Activated CD8-positive, alpha-beta T cell treated with anti-CD3 and anti-CD28 coated beads for 36 hours (primary cell): ENCODE results near the gene DPF3. TPM values are rescaled to one million over a fixed set of nuclear protein-coding genes. Genes with fewer than 3 reads are reported as not detected.

ENCODE experiments used
- ATAC-seq: fragments of 200-7000 bp; cut with Tn5 transposase; one replicate; pipeline ENCODE4 v1.10.0; 2021; ENCODE audit warnings: mild to moderate bottlenecking, moderate library complexity
- CTCF ChIA-PET: fragments of 350-600 bp; sonication (Branson Sonifier 250); formaldehyde crosslinking; loops from one replicate; lab custom pipeline; 2021; ENCODE audit warnings: antibody characterized with exemption; lab: Charles Lee
- POLR2A ChIA-PET: fragments of 350-600 bp; sonication (Branson Sonifier 250); formaldehyde crosslinking; loops from one replicate; lab custom pipeline; 2021; ENCODE audit warnings: antibody characterized with exemption; lab: Charles Lee
- DNase-seq: peaks from one replicate; pipeline ENCODE4 v3.0.0-alpha.2; 2020
- H3K27ac Mint-ChIP-seq: one replicate; pipeline ENCODE4 v1.8.0; 2021; ENCODE audit warnings: mild to moderate bottlenecking, mixed read lengths
- H3K27me3 Mint-ChIP-seq: one replicate; pipeline ENCODE4 v1.8.0; 2021; ENCODE audit warnings: mixed read lengths
- H3K36me3 Mint-ChIP-seq: one replicate; pipeline ENCODE4 v1.8.0; 2021; ENCODE audit warnings: low read depth, mixed read lengths
- H3K4me1 Mint-ChIP-seq: one replicate; pipeline ENCODE4 v1.8.0; 2021; ENCODE audit warnings: low read depth, mixed read lengths
- H3K4me3 Mint-ChIP-seq: one replicate; pipeline ENCODE4 v1.8.0; 2021; ENCODE audit warnings: mild to moderate bottlenecking, moderate library complexity, mixed read lengths
- H3K9me3 Mint-ChIP-seq: one replicate; pipeline ENCODE4 v1.8.0; 2021; ENCODE audit warnings: mixed read lengths
- CTCF ChIP-seq: fragments of 200-600 bp; IDR thresholded peaks from one replicate; pipeline ENCODE4 v1.8.0; 2022; ENCODE audit warnings: antibody characterized with exemption, mild to moderate bottlenecking
- intact Hi-C: fragments of 100-400 bp; cut with micrococcal nuclease; formaldehyde crosslinking; loops from one replicate; pipeline ENCODE4 v1.10.0; 2022
- total RNA-seq, 2 experiments: library from RNA; stranded (reverse); gene quantifications; one replicate each; pipeline ENCODE4 v1.2.3, GENCODE V29; 2021

Gene DPF3
- total RNA-seq, 2 experiments from 2014 or later, result 0.13 to 0.54 TPM

GRCh38 chr14:72594099-72594901, 299.6 kb downstream of the DPF3 start:
- ChIA-PET CTCF (interaction anchor here (0.7 to 1.0 kb wide), 2 partner anchors 79 to 80 kb away, joined by 3 read pairs; no protein-coding TSS in a partner anchor), POLR2A (interaction anchor here (1.4 kb wide), 1 partner anchor 103 kb away, joined by 3 read pairs; no protein-coding TSS in a partner anchor)
- intact Hi-C loops, result loop anchor here (5.0 kb wide), 1 partner anchor 77 kb away; no protein-coding TSS in a partner anchor
- ATAC-seq (peak; percentile 93), DNase-seq (peak; percentile 73)
- Mint-ChIP-seq H3K4me1 (peaks cover 44% of the 10 kb centered on the region), H3K36me3 (no peaks in the 10 kb centered on the region), H3K9me3 (peaks cover 8% of the 10 kb centered on the region), H3K4me3 (no peak overlapping the region), H3K27me3 (peaks cover 42% of the 10 kb centered on the region), H3K27ac (peak overlapping the region; percentile 7)
- no peak for TF ChIP-seq CTCF

- H3K4me1 Mint-ChIP-seq, result peaks cover 44% of the 10 kb centered on the region
- peaks cover 8% of the 10 kb centered on the region for H3K9me3 Mint-ChIP-seq
- peaks cover 33% of the 10 kb centered on the region for H3K27me3 Mint-ChIP-seq
- CTCF ChIA-PET, result no interaction called here
- no peak overlapping the region for H3K27ac Mint-ChIP-seq
- no peaks in the 10 kb centered on the region for H3K36me3 Mint-ChIP-seq
- intact Hi-C loops, result loop anchor here (5.0 kb wide), 1 partner anchor 74 kb away; no protein-coding TSS in a partner anchor
- no peak for TF ChIP-seq CTCF
- H3K4me3 Mint-ChIP-seq, result no peak overlapping the region
- no peak for ATAC-seq
- POLR2A ChIA-PET, result no interaction called here
- no peak for DNase-seq
Measured at GRCh38 chr14:72591391-72591790, 302.5 kb downstream of the DPF3 start.

- DNase-seq, result peak; percentile 39
Measured at GRCh38 chr14:72590577-72590976, 303.3 kb downstream of the DPF3 start.

GRCh38 chr14:72589652-72590051, 304.2 kb downstream of the DPF3 start:
- no peak for TF ChIP-seq CTCF
- intact Hi-C loops, result loop anchor here (5.0 kb wide), 1 partner anchor 72 kb away; no protein-coding TSS in a partner anchor
- Mint-ChIP-seq H3K9me3 (peaks cover 8% of the 10 kb centered on the region), H3K4me3 (no peak overlapping the region), H3K27ac (no peak overlapping the region), H3K4me1 (peaks cover 33% of the 10 kb centered on the region), H3K36me3 (no peaks in the 10 kb centered on the region), H3K27me3 (peaks cover 21% of the 10 kb centered on the region)
- CTCF ChIA-PET, result interaction anchor here (1.1 kb wide), 1 partner anchor 72 kb away, joined by 4 read pairs; no protein-coding TSS in a partner anchor
- ATAC-seq (no peak), DNase-seq (no peak)
- POLR2A ChIA-PET, result no interaction called here

More at GRCh38 chr14:72590577-72590976, 303.3 kb downstream of the DPF3 start:
- H3K9me3 Mint-ChIP-seq, result peaks cover 8% of the 10 kb centered on the region
- peak overlapping the region; percentile 22 for H3K27ac Mint-ChIP-seq
- H3K27me3 Mint-ChIP-seq, result peaks cover 26% of the 10 kb centered on the region
- POLR2A ChIA-PET, result no interaction called here
- intact Hi-C loops, result loop anchor here (5.0 kb wide), 1 partner anchor 73 kb away; no protein-coding TSS in a partner anchor
- CTCF ChIA-PET, result no interaction called here
- TF ChIP-seq CTCF, result no peak
- ATAC-seq, result peak; percentile 28
- no peaks in the 10 kb centered on the region for H3K36me3 Mint-ChIP-seq
- no peak overlapping the region for H3K4me3 Mint-ChIP-seq
- H3K4me1 Mint-ChIP-seq, result peaks cover 41% of the 10 kb centered on the region

GRCh38 chr14:72588521-72588920, 305.4 kb downstream of the DPF3 start:
- H3K4me3 Mint-ChIP-seq, result no peak overlapping the region
- POLR2A ChIA-PET, result no interaction called here

More at GRCh38 chr14:72588521-72588920, 305.4 kb downstream of the DPF3 start:
- peaks cover 8% of the 10 kb centered on the region for H3K9me3 Mint-ChIP-seq
- peaks cover 21% of the 10 kb centered on the region for H3K27me3 Mint-ChIP-seq
- H3K4me1 Mint-ChIP-seq, result peaks cover 23% of the 10 kb centered on the region
- CTCF ChIA-PET, result no interaction called here
- H3K27ac Mint-ChIP-seq, result no peak overlapping the region
- no peak for ATAC-seq
- no peaks in the 10 kb centered on the region for H3K36me3 Mint-ChIP-seq
- TF ChIP-seq CTCF, result no peak
- no peak for DNase-seq
- intact Hi-C loops, result no loop called here
